Omental fat pad (tissue), 4 donors: ENCODE data around the gene RFX4. TPM values are rescaled to one million over a fixed set of nuclear protein-coding genes. Genes with fewer than 3 reads are reported as not detected.

Experiments
- ATAC-seq: fragments of 150-250 bp; one replicate; pipeline ENCODE4 v1.9.1; 2016; ENCODE audit warnings: mild to moderate bottlenecking, moderate library complexity; ENCODE audit not compliant: low FRiP score
- DNase-seq: peaks from one replicate; pipeline ENCODE4 v3.0.0-alpha.2; 2019; ENCODE audit warnings: low spot score
- total RNA-seq, 4 donors: library from RNA; depleted of rRNA; stranded (reverse); fragments of >200 nt; gene quantifications; one replicate each; pipeline ENCODE4 v1.1.0, GENCODE V29; 2016
- TF ChIP-seq, protein P1 (sequence below), 3 donors: fragments of 450-650 bp; IDR thresholded peaks; one replicate each; pipeline ENCODE4 v1.5.1; 2016 to 2017; ENCODE audit warnings: antibody characterized with exemption in 3 of 3, mild to moderate bottlenecking in 3 of 3, moderate library complexity in 2 of 3

RFX4 gene
- total RNA-seq, 4 donors from 2014 or later, result not detected

DNA sequence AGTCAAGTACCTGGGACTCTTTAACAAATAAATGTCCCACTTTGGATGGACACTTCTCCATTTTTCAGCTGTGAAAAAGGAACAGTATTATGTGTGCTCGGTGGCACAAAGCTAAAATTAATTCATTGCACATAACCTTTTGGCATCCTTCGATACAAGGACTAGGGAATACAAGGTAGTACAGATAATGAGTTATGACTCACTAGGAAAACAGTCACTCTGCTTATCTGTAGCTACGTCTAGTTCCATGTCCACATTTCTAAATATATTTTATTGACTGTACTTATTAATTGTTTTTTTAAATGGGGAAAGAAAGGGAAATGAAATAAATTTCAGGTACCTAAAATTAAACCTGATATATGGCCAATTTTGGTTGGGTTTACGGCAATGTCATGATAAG is 156.5 kb downstream of the RFX4 start:
- ATAC-seq (no peak), DNase-seq (no peak)
- TF ChIP-seq, protein P1, sequence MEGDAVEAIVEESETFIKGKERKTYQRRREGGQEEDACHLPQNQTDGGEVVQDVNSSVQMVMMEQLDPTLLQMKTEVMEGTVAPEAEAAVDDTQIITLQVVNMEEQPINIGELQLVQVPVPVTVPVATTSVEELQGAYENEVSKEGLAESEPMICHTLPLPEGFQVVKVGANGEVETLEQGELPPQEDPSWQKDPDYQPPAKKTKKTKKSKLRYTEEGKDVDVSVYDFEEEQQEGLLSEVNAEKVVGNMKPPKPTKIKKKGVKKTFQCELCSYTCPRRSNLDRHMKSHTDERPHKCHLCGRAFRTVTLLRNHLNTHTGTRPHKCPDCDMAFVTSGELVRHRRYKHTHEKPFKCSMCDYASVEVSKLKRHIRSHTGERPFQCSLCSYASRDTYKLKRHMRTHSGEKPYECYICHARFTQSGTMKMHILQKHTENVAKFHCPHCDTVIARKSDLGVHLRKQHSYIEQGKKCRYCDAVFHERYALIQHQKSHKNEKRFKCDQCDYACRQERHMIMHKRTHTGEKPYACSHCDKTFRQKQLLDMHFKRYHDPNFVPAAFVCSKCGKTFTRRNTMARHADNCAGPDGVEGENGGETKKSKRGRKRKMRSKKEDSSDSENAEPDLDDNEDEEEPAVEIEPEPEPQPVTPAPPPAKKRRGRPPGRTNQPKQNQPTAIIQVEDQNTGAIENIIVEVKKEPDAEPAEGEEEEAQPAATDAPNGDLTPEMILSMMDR (IDR thresholded peaks at IDR 0.05), result no peak

- DNase-seq (no peak), ATAC-seq (no peak)
- TF ChIP-seq, protein P1 (IDR thresholded peaks at IDR 0.05), result no peak
Measured at GRCh38 chr12:106739815-106740530, 157.2 kb downstream of the RFX4 start.

DNA sequence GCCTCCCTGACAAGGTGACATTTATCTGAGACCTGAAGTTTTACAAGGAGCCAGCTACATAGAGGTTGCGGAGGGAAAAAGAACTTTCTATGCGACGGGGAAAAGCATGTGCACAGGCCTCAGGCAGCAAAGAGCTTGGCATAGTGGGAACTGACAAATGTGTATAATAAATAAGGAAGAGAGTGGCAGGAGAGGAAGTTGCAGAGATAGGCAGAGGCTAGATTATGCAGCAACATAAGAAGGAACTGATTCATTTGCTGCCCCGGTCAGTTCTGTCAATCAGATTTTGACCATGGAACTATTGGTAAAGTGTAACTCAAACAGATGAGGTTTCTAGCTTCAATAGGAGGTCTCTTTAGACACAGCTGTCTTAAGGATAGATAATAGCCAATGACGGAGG is 158.0 kb downstream of the RFX4 start:
- ATAC-seq, result no peak
- no peak for DNase-seq
- TF ChIP-seq, protein P1 (IDR thresholded peaks at IDR 0.05), result no peak

- TF ChIP-seq, protein P1 (IDR thresholded peaks at IDR 0.05), result no peak
- ATAC-seq (no peak), DNase-seq (no peak)
Measured at GRCh38 chr12:106741247-106741646, 158.4 kb downstream of the RFX4 start.

- TF ChIP-seq, protein P1 (IDR thresholded peaks at IDR 0.05), result no peak
- ATAC-seq, result no peak
- no peak for DNase-seq
Measured at GRCh38 chr12:106743270-106743988, 160.6 kb downstream of the RFX4 start.

- TF ChIP-seq, protein P1 (IDR thresholded peaks at IDR 0.05), result no peak
- DNase-seq, result no peak
- ATAC-seq, result no peak
Measured at GRCh38 chr12:106744600-106744999, 161.8 kb downstream of the RFX4 start.
